SJSA1 (cell line): ENCODE results near the gene ITIH2. TPM values are rescaled to one million over a fixed set of nuclear protein-coding genes. Genes with fewer than 3 reads are reported as not detected.
A peak's percentile ranks its signal among the peaks of the same experiment; 100 is the strongest.

ENCODE experiments used
- DNase-seq, 2 experiments: peaks; one replicate each; pipeline ENCODE4 v3.0.0-alpha.2; 2015 to 2020; ENCODE audit warnings: low spot score in 2 of 2, low read depth in 1 of 2
- H3K27ac ChIP-seq: fragments of 250-450 bp; sonication (Bioruptor Pico); 2 replicates; pipeline ENCODE4 v1.5.1; 2020; ENCODE audit warnings: mild to moderate bottlenecking, moderate library complexity
- H3K27me3 ChIP-seq: fragments of 250-450 bp; sonication (Bioruptor Pico); replicated peaks from 2 replicates; pipeline ENCODE4 v1.5.1; 2020; ENCODE audit warnings: mild to moderate bottlenecking, moderate library complexity
- H3K36me3 ChIP-seq: fragments of 250-450 bp; sonication (Bioruptor Pico); 2 replicates; pipeline ENCODE4 v1.5.1; 2020; ENCODE audit warnings: mild to moderate bottlenecking
- H3K4me1 ChIP-seq: fragments of 250-450 bp; sonication (Bioruptor Pico); replicated peaks from 2 replicates; pipeline ENCODE4 v1.6.1; 2021; ENCODE audit warnings: mild to moderate bottlenecking
- H3K4me3 ChIP-seq: fragments of 250-450 bp; sonication (Bioruptor Pico); 2 replicates; pipeline ENCODE4 v1.5.1; 2020; ENCODE audit warnings: mild to moderate bottlenecking
- H3K9me3 ChIP-seq: fragments of 250-450 bp; sonication (Bioruptor Pico); replicated peaks from 2 replicates; pipeline ENCODE4 v1.5.1; 2020; ENCODE audit warnings: mild to moderate bottlenecking
- total RNA-seq: library from RNA; depleted of rRNA; stranded (reverse); fragments of >200 nt; shearing (Covaris generic); gene quantifications from 2 replicates; pipeline ENCODE4 v1.2.3, GENCODE V29; 2014; rRNA removed

The ITIH2 gene
- total RNA-seq, 1 experiment from 2014 or later, result not detected

DNA sequence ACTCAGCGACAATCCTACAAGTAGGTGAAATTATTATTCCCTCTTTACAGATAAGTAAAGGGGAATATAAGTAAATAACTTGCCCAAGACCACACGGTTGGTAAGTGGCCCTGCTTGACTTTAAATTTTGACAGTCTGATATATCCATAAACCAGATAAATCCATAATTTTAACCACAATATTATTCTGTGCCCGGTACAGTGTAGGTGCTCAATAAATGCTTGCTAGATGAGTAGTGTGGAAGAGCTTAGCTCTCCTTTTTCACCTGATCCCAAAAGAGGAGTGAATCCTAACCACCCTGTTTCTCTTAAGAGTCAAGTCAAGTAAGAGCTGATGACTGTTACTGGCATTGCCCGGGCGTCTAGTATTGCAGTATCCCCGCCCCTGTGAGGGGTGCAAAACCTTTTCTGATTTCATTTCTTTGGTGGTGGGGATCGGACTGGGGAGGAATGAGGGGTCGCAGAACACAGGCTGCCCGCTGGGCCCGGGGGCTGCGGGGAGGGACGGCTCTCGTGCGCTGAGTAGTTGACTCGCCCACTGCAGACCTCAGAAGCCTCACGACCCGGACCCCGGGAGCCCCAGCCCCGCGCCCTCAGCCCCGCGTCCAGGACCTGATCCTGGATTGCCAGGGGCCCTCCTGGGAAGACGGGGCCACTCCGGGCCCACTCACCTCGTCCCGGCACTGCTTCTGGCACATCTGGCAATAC lies 84.2 kb downstream of the ITIH2 start:
- Histone ChIP-seq H3K9me3 (no peaks in the 10 kb centered on the region), H3K4me3 (peak overlapping the region; percentile 84), H3K27me3 (no peaks in the 10 kb centered on the region), H3K36me3 (peaks cover 34% of the 10 kb centered on the region), H3K27ac (peak overlapping the region; percentile 48), H3K4me1 (peaks cover 12% of the 10 kb centered on the region)
- DNase-seq, result peak in 1 of 2 experiments; percentile 20

DNA sequence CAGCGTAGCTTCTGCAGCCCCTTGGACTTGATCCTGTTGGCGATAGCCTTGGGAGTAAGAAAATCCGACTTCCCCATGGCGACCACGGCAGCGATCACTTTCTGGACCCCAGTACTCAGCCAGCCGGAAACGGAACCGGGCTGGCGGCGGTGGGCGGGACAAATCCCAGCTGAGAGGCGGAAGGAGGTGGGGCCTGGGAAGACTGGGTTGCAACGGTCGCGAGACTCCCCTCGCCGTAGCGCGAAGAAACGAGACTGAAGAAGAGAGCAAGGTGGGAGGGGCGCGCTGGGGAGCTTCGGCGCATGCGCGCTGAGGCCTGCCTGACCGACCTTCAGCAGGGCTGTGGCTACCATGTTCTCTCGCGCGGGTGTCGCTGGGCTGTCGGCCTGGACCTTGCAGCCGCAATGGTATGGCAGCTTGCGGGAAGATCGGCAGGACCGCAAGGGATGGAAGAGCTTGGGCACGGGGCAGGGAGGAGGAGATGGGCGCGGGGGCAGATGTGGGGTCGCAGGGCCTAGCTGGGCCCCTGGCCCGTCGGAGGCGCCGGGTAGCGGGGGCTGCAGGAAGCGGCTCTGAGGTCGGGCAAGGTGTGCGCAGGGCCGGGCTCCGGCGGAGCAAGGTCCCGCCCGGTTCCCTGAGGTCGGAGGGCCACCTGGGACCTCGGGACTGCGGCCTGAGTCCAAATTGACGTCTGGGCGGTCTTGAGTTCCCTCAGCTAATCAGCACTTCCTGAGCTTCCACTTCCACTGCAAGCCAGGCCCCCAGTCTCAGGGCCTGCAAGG lies 84.9 kb downstream of the ITIH2 start, which contains the start of the genes ATP5F1C and KIN:
TSS of gene ATP5F1C (plus strand) at position 321 of the 782 bp plus-strand sequence. CDS start at position 352, 31 bp downstream.
TSS of gene KIN (minus strand) at position 137 of the 782 bp plus-strand sequence. CDS start at position 77, 60 bp downstream.
- Histone ChIP-seq H3K27me3 (no peaks in the 10 kb centered on the region), H3K9me3 (no peaks in the 10 kb centered on the region), H3K4me3 (peak within 1 kb of the TSS; percentile 84), H3K27ac (peak within 1 kb of the TSS; percentile 48), H3K4me1 (peaks cover 18% of the 10 kb centered on the region), H3K36me3 (peaks cover 38% of the 10 kb centered on the region)
- DNase-seq, result peak; percentile 95 to 97

DNA sequence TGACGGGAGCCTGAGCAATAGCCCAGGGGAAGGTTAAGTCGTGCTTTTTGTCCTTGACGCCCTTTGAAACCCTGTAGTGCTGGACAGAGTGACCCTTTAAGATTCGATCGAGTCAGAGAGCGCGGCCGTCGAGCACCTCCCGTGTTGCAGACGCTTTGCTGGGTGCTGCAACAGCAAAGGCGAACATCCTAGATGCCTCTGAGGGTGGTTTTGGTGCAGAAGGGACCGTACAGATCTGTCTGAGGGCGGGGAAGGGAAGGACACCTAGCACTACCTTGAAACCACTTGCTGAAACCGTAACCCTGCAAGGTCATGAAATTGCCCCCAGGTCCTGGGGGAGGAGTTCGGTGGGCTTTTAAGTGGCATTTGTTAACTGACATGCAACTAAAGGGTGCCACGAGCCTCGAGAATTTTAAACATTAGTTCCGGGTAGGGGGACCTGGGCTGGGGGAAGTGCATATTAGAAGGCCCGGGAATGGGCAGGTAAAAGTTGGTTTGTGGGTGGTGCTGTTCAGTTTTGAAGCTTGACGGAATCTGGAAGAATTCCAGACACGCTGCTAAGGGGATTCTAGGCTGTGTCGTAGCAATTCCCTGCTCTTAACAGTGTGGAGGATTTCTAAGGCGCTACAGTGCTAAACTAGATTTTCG lies 85.6 kb downstream of the ITIH2 start:
- no peak overlapping the region; the same call in 1 of the 2 replicates for H3K27ac ChIP-seq
- no peaks in the 10 kb centered on the region for H3K9me3 ChIP-seq
- peak overlapping the region; percentile 84 for H3K4me3 ChIP-seq
- H3K27me3 ChIP-seq, result no peaks in the 10 kb centered on the region
- no peak for DNase-seq
- H3K36me3 ChIP-seq, result peaks cover 36% of the 10 kb centered on the region
- peaks cover 18% of the 10 kb centered on the region for H3K4me1 ChIP-seq

DNA sequence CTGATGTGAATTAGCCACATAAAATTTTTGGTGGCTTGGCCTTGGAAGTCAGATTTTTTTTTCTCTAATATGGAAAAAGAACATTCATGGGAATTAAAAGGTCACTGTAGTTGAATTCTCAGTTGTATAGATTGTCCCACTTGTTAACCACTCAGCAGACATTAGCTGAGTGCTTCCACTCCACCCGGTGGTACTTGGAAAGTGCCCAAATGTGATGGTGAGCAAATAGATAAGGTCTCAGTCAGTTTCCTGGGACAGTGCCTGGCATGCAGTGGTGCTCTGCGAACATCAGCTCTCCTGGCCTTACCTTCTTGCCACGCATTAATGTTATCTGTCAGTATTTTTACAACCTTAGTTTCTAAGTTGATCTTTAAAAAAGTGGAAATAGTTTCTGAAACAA lies 86.3 kb downstream of the ITIH2 start:
- no peak for DNase-seq
- H3K36me3 ChIP-seq, result peaks cover 32% of the 10 kb centered on the region
- H3K4me3 ChIP-seq, result peak overlapping the region; percentile 84
- no peaks in the 10 kb centered on the region for H3K9me3 ChIP-seq
- peaks cover 18% of the 10 kb centered on the region for H3K4me1 ChIP-seq
- no peak overlapping the region for H3K27ac ChIP-seq
- no peaks in the 10 kb centered on the region for H3K27me3 ChIP-seq

DNA sequence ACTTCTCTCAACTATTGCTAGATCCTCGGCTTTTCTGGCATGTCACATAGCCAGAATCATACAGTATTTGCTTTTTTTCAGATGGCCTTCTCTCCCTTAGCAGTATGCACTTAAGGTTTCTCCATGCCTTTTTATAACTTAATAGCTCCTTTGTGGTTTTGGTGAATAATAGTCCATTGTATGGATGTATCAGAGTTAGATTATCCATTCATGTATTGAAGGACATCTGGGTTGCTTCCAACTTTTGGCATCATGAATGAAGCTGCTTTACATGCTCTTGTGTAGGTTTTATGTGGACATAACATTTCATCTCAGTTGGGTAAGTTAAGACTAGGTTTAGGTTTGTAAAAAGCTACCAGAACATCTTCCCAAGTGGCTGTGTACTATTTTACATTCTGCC lies 89.4 kb downstream of the ITIH2 start:
- no peaks in the 10 kb centered on the region for H3K27me3 ChIP-seq
- no peak overlapping the region for H3K27ac ChIP-seq
- H3K4me3 ChIP-seq, result no peak overlapping the region
- no peaks in the 10 kb centered on the region for H3K9me3 ChIP-seq
- H3K36me3 ChIP-seq, result peaks cover 38% of the 10 kb centered on the region
- DNase-seq, result no peak
- H3K4me1 ChIP-seq, result peaks cover 21% of the 10 kb centered on the region

DNA sequence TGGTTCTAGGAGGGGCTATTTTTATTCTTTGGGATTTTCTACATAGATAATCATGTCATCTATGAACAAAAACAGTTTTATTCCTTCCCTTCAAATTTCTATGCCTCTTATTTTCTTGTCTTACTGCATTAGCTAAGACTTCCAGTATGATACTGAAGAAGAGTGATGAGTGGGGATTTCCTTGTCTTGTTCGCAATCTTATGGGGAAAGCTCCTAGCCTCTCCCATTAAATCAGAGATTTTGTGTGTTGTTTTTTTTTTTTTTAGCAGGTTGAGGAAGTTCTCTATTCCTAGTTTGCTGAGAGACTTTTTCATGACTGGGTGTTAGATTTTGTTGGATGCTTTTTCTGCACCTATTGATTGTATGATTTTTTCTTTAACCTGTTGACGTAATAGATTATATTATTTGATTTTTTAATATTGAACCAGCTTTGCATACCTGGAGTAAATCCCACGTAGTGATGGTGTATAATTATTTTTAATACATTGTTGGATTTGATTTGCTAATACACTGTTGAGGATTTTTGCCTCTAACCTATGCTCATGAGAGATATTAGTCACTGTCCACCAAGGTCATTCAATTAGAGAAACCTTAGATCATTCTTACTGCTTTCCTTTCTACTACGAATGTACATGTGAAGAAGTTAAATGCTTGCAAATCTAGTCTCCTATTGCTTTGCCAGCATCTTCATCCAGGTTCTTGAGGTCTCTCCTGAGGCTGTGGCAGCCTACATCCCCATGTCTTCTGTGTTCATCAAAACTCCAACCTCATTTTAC lies 91.3 kb downstream of the ITIH2 start:
- Histone ChIP-seq H3K4me1 (peaks cover 24% of the 10 kb centered on the region), H3K9me3 (no peaks in the 10 kb centered on the region), H3K4me3 (no peak overlapping the region), H3K27ac (no peak overlapping the region), H3K36me3 (peaks cover 50% of the 10 kb centered on the region), H3K27me3 (no peaks in the 10 kb centered on the region)
- no peak for DNase-seq

DNA sequence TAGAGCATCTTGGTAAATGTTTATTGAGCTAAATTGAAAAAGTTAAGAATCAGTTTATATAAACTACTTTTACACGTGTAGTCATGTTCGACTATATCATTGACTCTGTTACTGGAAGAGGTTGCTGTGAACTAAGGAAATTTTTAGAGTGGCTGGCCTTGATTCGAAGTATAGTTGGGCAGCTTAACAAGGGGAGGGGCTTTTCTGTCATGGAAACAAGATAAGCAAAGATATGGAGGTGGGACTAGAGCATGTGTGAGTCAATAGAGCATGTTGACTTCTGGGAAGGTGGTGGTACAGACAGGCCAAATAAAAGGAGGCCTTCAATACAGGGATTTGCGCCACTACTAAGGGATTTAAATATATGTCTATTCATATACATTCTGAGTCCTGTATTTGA lies 92.5 kb downstream of the ITIH2 start:
- Histone ChIP-seq H3K4me3 (no peak overlapping the region), H3K27ac (no peak overlapping the region), H3K9me3 (no peaks in the 10 kb centered on the region), H3K4me1 (peaks cover 23% of the 10 kb centered on the region), H3K27me3 (no peaks in the 10 kb centered on the region), H3K36me3 (peaks cover 58% of the 10 kb centered on the region)
- DNase-seq, result no peak

DNA sequence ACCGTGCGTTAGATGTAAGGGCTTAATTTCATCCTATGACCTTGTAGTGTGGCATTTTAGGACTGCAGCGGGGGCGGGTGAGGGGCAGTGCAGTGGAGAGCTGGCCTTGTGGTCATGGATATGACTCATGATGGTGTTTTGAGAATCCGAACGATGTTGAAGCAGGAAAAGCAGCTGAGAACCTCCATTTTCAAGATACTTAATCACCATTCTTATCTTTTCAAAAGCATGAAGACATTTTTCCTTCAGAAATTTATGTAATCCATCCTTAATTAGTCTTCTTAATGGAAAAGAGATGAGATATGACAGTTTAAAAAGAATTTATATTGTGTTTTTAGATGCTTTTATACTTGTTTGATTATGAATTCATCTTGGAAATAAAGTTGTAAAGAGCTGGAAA lies 94.5 kb downstream of the ITIH2 start:
- Histone ChIP-seq H3K27ac (peak overlapping the region; percentile 57), H3K9me3 (no peaks in the 10 kb centered on the region), H3K4me1 (peaks cover 19% of the 10 kb centered on the region), H3K36me3 (peaks cover 66% of the 10 kb centered on the region), H3K4me3 (no peak overlapping the region), H3K27me3 (no peaks in the 10 kb centered on the region)
- peak; percentile 75 to 84 for DNase-seq

Other genes starting within 250 kb of the ITIH2 start
- 9.9 and 16.3 TPM in 2 replicates for gene ITIH5, start 36.4 kb upstream of the ITIH2 start, total RNA-seq
- 15.8 and 31.4 TPM in 2 replicates for gene KIN, start 84.7 kb downstream of the ITIH2 start, total RNA-seq
- gene ATP5F1C, start 84.9 kb downstream of the ITIH2 start, total RNA-seq, result 447 and 519 TPM in 2 replicates
- gene TAF3, start 115.2 kb downstream of the ITIH2 start, total RNA-seq, result 4.4 and 4.6 TPM in 2 replicates